K562 (cell line): ENCODE results near the gene RDH11. TPM values are rescaled to one million over a fixed set of nuclear protein-coding genes. Genes with fewer than 3 reads are reported as not detected.

Source experiments
- BHLHE40 ChIP-seq: IDR thresholded peaks from 2 replicates; pipeline ENCODE4 v1.6.1; 2011; ENCODE audit warnings: low read length, improper control_type of control experiment
- C11orf30 ChIP-seq: fragments of 450-650 bp; IDR thresholded peaks from 2 replicates; pipeline ENCODE4 v1.6.1; 2016; ENCODE audit warnings: low read depth, mild to moderate bottlenecking
- CBFA2T3 ChIP-seq: fragments of 450-650 bp; IDR thresholded peaks from 2 replicates; pipeline ENCODE4 v1.6.1; 2017
- CCAR2 ChIP-seq: fragments of 200-400 bp; formaldehyde crosslinking; IDR thresholded peaks from 2 replicates; pipeline ENCODE4 v1.6.1; 2017; ENCODE audit warnings: mild to moderate bottlenecking, low read depth, low read length
- FIP1L1 ChIP-seq: fragments of 200-400 bp; formaldehyde crosslinking; IDR thresholded peaks from 2 replicates; pipeline ENCODE4 v1.6.1; 2018; ENCODE audit warnings: mild to moderate bottlenecking, low read depth, low read length; ENCODE audit not compliant: poor library complexity, severe bottlenecking
- HINFP ChIP-seq: fragments of 450-650 bp; conservative IDR thresholded peaks from 2 replicates; pipeline ENCODE4 v1.6.1; 2016; ENCODE audit warnings: missing genetic modification characterization, low read depth, mild to moderate bottlenecking, control low read depth, missing compliant biosample characterization
- JUND ChIP-seq, 2 experiments: IDR thresholded peaks; 2 replicates in 1 of 2; 3 replicates in 1 of 2; pipeline ENCODE4 v1.6.1; 2011; ENCODE audit warnings: borderline replicate concordance in 2 of 2, low read depth in 2 of 2, low read length in 2 of 2, improper control_type of control experiment in 1 of 2, missing biosample characterization in 1 of 2, missing genetic modification characterization in 1 of 2, missing genetic modification reagents in 1 of 2
- L3MBTL2 ChIP-seq: fragments of 450-650 bp; IDR thresholded peaks from 2 replicates; pipeline ENCODE4 v1.6.1; 2016; ENCODE audit warnings: mild to moderate bottlenecking, moderate library complexity
- NFIC ChIP-seq: fragments of 450-650 bp; IDR thresholded peaks from 2 replicates; pipeline ENCODE4 v1.6.1; 2017; ENCODE audit warnings: mild to moderate bottlenecking, inconsistent platforms
- PURB ChIP-seq: sonication (generic); formaldehyde crosslinking; IDR thresholded peaks from 2 replicates; pipeline ENCODE4 v1.9.0; 2021; ENCODE audit warnings: low read depth, mild to moderate bottlenecking, missing genetic modification reagents
- SMC3 ChIP-seq: conservative IDR thresholded peaks from 2 replicates; pipeline ENCODE4 v1.6.1; 2011; ENCODE audit warnings: low read depth, low read length, improper control_type of control experiment; ENCODE audit not compliant: insufficient read depth
- ZBTB8A ChIP-seq: fragments of 450-650 bp; IDR thresholded peaks from 2 replicates; pipeline ENCODE4 v1.6.1; 2018; ENCODE audit warnings: mild to moderate bottlenecking, moderate library complexity; ENCODE audit not compliant: partially characterized antibody
- ZNF121 ChIP-seq: sonication (generic); formaldehyde crosslinking; conservative IDR thresholded peaks from 2 replicates; pipeline ENCODE4 v1.8.0; 2022; ENCODE audit warnings: missing genetic modification reagents
- polyA plus RNA-seq, 8 experiments: library from polyadenylated mRNA; depleted of rRNA in 4 of 8; stranded (reverse) in 5 of 8; unstranded in 3 of 8; fragments of >200 nt; fragmentation: Nextera tagmentation in 2 of 8; fragmentation: Illumina TruSeq in 1 of 8; extraction: Ambion mirVana in 2 of 8; extraction: Trizol in 1 of 8; gene quantifications; 2 replicates each; pipeline versions ENCODE4 v1.2.1 to v1.2.3, GENCODE V29; 2011 to 2014; ENCODE audit warnings: inconsistent platforms in 1 of 8, missing spikeins in 1 of 8
- total RNA-seq, 7 experiments: library from RNA; depleted of rRNA in 6 of 7; stranded (reverse); fragments of >200 nt in 6 of 7; fragmentation: Illumina TruSeq in 2 of 7; extraction: Trizol in 2 of 7; gene quantifications; 2 replicates each; pipeline versions ENCODE4 v1.2.1 to v1.2.3, GENCODE V29; 2011 to 2021; ENCODE audit warnings: low replicate concordance in 1 of 7
- TF ChIP-seq, protein P1 (sequence below): fragments of 450-650 bp; IDR thresholded peaks from 2 replicates; pipeline ENCODE4 v1.6.1; 2016; ENCODE audit warnings: mild to moderate bottlenecking, moderate library complexity

The RDH11 gene
- total and polyA plus RNA-seq, 9 of the 15 experiments (the other 6 are each of a cell fraction or from before 2014, with no cell fraction given): 50.6 to 172 (median 70.5) TPM

GRCh38 chr14:67738740-67739504 lies 43.4 kb upstream of the RDH11 start (continued):
- TF ChIP-seq JUND (IDR thresholded peaks at IDR 0.05; ENCODE audit: borderline replicate concordance, low read depth, low read length): peak; percentile 87
- peak; percentile 91 for TF ChIP-seq JUND (tag; IDR thresholded peaks at IDR 0.05; ENCODE audit: borderline replicate concordance, low read depth, low read length)
- TF ChIP-seq SMC3: no peak
- no peak for TF ChIP-seq HINFP (tag)
- no peak for TF ChIP-seq FIP1L1
- TF ChIP-seq ZBTB8A: no peak
- TF ChIP-seq, protein P1, sequence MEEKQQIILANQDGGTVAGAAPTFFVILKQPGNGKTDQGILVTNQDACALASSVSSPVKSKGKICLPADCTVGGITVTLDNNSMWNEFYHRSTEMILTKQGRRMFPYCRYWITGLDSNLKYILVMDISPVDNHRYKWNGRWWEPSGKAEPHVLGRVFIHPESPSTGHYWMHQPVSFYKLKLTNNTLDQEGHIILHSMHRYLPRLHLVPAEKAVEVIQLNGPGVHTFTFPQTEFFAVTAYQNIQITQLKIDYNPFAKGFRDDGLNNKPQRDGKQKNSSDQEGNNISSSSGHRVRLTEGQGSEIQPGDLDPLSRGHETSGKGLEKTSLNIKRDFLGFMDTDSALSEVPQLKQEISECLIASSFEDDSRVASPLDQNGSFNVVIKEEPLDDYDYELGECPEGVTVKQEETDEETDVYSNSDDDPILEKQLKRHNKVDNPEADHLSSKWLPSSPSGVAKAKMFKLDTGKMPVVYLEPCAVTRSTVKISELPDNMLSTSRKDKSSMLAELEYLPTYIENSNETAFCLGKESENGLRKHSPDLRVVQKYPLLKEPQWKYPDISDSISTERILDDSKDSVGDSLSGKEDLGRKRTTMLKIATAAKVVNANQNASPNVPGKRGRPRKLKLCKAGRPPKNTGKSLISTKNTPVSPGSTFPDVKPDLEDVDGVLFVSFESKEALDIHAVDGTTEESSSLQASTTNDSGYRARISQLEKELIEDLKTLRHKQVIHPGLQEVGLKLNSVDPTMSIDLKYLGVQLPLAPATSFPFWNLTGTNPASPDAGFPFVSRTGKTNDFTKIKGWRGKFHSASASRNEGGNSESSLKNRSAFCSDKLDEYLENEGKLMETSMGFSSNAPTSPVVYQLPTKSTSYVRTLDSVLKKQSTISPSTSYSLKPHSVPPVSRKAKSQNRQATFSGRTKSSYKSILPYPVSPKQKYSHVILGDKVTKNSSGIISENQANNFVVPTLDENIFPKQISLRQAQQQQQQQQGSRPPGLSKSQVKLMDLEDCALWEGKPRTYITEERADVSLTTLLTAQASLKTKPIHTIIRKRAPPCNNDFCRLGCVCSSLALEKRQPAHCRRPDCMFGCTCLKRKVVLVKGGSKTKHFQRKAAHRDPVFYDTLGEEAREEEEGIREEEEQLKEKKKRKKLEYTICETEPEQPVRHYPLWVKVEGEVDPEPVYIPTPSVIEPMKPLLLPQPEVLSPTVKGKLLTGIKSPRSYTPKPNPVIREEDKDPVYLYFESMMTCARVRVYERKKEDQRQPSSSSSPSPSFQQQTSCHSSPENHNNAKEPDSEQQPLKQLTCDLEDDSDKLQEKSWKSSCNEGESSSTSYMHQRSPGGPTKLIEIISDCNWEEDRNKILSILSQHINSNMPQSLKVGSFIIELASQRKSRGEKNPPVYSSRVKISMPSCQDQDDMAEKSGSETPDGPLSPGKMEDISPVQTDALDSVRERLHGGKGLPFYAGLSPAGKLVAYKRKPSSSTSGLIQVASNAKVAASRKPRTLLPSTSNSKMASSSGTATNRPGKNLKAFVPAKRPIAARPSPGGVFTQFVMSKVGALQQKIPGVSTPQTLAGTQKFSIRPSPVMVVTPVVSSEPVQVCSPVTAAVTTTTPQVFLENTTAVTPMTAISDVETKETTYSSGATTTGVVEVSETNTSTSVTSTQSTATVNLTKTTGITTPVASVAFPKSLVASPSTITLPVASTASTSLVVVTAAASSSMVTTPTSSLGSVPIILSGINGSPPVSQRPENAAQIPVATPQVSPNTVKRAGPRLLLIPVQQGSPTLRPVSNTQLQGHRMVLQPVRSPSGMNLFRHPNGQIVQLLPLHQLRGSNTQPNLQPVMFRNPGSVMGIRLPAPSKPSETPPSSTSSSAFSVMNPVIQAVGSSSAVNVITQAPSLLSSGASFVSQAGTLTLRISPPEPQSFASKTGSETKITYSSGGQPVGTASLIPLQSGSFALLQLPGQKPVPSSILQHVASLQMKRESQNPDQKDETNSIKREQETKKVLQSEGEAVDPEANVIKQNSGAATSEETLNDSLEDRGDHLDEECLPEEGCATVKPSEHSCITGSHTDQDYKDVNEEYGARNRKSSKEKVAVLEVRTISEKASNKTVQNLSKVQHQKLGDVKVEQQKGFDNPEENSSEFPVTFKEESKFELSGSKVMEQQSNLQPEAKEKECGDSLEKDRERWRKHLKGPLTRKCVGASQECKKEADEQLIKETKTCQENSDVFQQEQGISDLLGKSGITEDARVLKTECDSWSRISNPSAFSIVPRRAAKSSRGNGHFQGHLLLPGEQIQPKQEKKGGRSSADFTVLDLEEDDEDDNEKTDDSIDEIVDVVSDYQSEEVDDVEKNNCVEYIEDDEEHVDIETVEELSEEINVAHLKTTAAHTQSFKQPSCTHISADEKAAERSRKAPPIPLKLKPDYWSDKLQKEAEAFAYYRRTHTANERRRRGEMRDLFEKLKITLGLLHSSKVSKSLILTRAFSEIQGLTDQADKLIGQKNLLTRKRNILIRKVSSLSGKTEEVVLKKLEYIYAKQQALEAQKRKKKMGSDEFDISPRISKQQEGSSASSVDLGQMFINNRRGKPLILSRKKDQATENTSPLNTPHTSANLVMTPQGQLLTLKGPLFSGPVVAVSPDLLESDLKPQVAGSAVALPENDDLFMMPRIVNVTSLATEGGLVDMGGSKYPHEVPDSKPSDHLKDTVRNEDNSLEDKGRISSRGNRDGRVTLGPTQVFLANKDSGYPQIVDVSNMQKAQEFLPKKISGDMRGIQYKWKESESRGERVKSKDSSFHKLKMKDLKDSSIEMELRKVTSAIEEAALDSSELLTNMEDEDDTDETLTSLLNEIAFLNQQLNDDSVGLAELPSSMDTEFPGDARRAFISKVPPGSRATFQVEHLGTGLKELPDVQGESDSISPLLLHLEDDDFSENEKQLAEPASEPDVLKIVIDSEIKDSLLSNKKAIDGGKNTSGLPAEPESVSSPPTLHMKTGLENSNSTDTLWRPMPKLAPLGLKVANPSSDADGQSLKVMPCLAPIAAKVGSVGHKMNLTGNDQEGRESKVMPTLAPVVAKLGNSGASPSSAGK: peak; percentile 60
- TF ChIP-seq NFIC: no peak
- TF ChIP-seq C11orf30: no peak
- TF ChIP-seq PURB (CRISPR knock-in tag): no peak
- peak; percentile 62; the same call in 1 of the 2 replicates for TF ChIP-seq L3MBTL2
- TF ChIP-seq CBFA2T3: 0 out of 2 replicates have a peak, but pooled peaks have one; percentile 11
- TF ChIP-seq CCAR2: no peak
- no peak for TF ChIP-seq ZNF121
- TF ChIP-seq BHLHE40: peak; percentile 21; the same call in 1 of the 2 replicates
